Stimulated activated naive CD4-positive, alpha-beta T cell (primary cell): ENCODE measurements around the gene ATXN7L1.
"Not testable (repeated sequence)": the region's sequence is repeated elsewhere in the genome, so short reads cannot be mapped to it uniquely, and the experiment has no call there.

Source experiments
- DNase-seq, 6 experiments: peaks; one replicate each; lab custom pipeline; 2025; lab: John Stamatoyannopoulos, UW

Gene ATXN7L1

GRCh38 chr7:105892387-105892786, 16.0 kb upstream of the ATXN7L1 start:
- no peak for DNase-seq

GRCh38 chr7:105890290-105890997, 14.0 kb upstream of the ATXN7L1 start:
- peak in 1 of 6 experiments; percentile 5 for DNase-seq

GRCh38 chr7:105887569-105888189, 11.3 kb upstream of the ATXN7L1 start:
- no peak for DNase-seq

GRCh38 chr7:105886776-105887175, 10.4 kb upstream of the ATXN7L1 start:
- no peak for DNase-seq

GRCh38 chr7:105885387-105886111, 9.2 kb upstream of the ATXN7L1 start:
- peak in 2 of 6 experiments; percentile 7 to 15 for DNase-seq

GRCh38 chr7:105883179-105883578, 6.8 kb upstream of the ATXN7L1 start:
- DNase-seq = not testable (repeated sequence)

- DNase-seq = no peak
These were observed 5.0 kb upstream of the ATXN7L1 start for GRCh38 chr7:105881439-105881838.

GRCh38 chr7:105880571-105881330, 4.4 kb upstream of the ATXN7L1 start:
- no peak for DNase-seq

- no peak for DNase-seq
These were observed 3.4 kb upstream of the ATXN7L1 start for GRCh38 chr7:105879782-105880181.

GRCh38 chr7:105878746-105879605, 2.6 kb upstream of the ATXN7L1 start:
- DNase-seq = no peak

GRCh38 chr7:105877736-105878135, 1.3 kb upstream of the ATXN7L1 start:
- peak in 1 of 6 experiments; percentile 25 for DNase-seq

- peak in 4 of 6 experiments; percentile 34 to 57 (median 44) for DNase-seq
These were observed 684 bp upstream of the ATXN7L1 start for GRCh38 chr7:105876964-105877601.

GRCh38 chr7:105875505-105875904, 894 bp downstream of the ATXN7L1 start:
- peak in 1 of 6 experiments; percentile 21 for DNase-seq

GRCh38 chr7:105874055-105874454, 2.3 kb downstream of the ATXN7L1 start:
- no peak for DNase-seq

- no peak for DNase-seq
These were observed 3.9 kb downstream of the ATXN7L1 start for GRCh38 chr7:105872491-105872890.

GRCh38 chr7:105871142-105871541, 5.3 kb downstream of the ATXN7L1 start:
- DNase-seq = no peak

- DNase-seq = no peak
These were observed 10.1 kb downstream of the ATXN7L1 start for GRCh38 chr7:105866102-105866801.

GRCh38 chr7:105863876-105864275, 12.5 kb downstream of the ATXN7L1 start:
- no peak for DNase-seq

- no peak for DNase-seq
These were observed 13.6 kb downstream of the ATXN7L1 start for GRCh38 chr7:105862770-105863169.

- DNase-seq = no peak
These were observed 14.1 kb downstream of the ATXN7L1 start for GRCh38 chr7:105862276-105862675.
